ENCODE data around the gene INSC. TPM values are rescaled to one million over a fixed set of nuclear protein-coding genes. Genes with fewer than 3 reads are reported as not detected.

Gene INSC
- polyA plus RNA-seq, 3 donors, result not detected

- no peak overlapping the region for H3K4me3 Mint-ChIP-seq
- Histone ChIP-seq H3K36me3 (replicated peaks in 1 of 2; ENCODE audit: control insufficient read depth in 1 of 2, insufficient read depth in 2 of 2, low read length in 2 of 2) (no peaks in the 10 kb centered on the region), H2AFZ (ENCODE audit: insufficient read depth, low read depth, low read length, poor library complexity, severe bottlenecking) (no peak overlapping the region), H3K9me3 (replicated peaks in 1 of 2; ENCODE audit: control insufficient read depth in 1 of 2, insufficient read depth in 1 of 2, low read length in 2 of 2) (no peaks in the 10 kb centered on the region), H4K20me1 (ENCODE audit: insufficient read depth, low read length) (no peaks in the 10 kb centered on the region), H3K4me1 (ENCODE audit: control insufficient read depth in 1 of 2, insufficient read depth in 2 of 2, low read length in 2 of 2) (peaks cover 13 to 19% of the 10 kb centered on the region in 2 donors), H3K9ac (ENCODE audit: insufficient read depth, low read length, poor library complexity, severe bottlenecking) (no peak overlapping the region), H3K27me3 (ENCODE audit: control insufficient read depth in 2 of 2, insufficient read depth in 2 of 2, low read length in 2 of 2) (peaks cover 0 to 2% of the 10 kb centered on the region in 2 donors), H3K4me3 (replicated peaks in 1 of 3; ENCODE audit: low read depth in 2 of 3, low read length in 3 of 3) (no peak overlapping the region), H3K79me2 (ENCODE audit: insufficient read depth, low read length) (no peaks in the 10 kb centered on the region), H3K27ac (ENCODE audit: low read depth in 1 of 2, low read length in 2 of 2) (no peak overlapping the region), H3K4me2 (replicated peaks; ENCODE audit: extremely low read depth, low read length, poor library complexity, severe bottlenecking) (no peak overlapping the region)
- intact Hi-C loops (cut with micrococcal nuclease), result no loop called here
- H3K27ac Mint-ChIP-seq, result no peak overlapping the region
- no peaks in the 10 kb centered on the region for H3K36me3 Mint-ChIP-seq
- WGBS (ENCODE audit: insufficient coverage), result 100% methylated on average over 1 of the region's 1 CpG
- TF ChIP-seq CTCF (IDR thresholded peaks at IDR 0.05), result no peak
- peaks cover 28% of the 10 kb centered on the region for H3K4me1 Mint-ChIP-seq
- peaks cover 0 to 3% (median 0%) of the 10 kb centered on the region in 3 donors for H3K27me3 Mint-ChIP-seq (ENCODE audit: low read depth in 3 of 3)
- DNase-seq, result no peak
- peaks cover 0 to 7% (median 3%) of the 10 kb centered on the region in 7 donors for H3K9me3 Mint-ChIP-seq
These were observed 108.6 kb downstream of the INSC start for GRCh38 chr11:15223318-15223717.

- intact Hi-C loops (cut with micrococcal nuclease), result no loop called here
- no peak overlapping the region for H3K9ac ChIP-seq (ENCODE audit: insufficient read depth, low read length, poor library complexity, severe bottlenecking)
- H3K27me3 Mint-ChIP-seq (ENCODE audit: low read depth in 3 of 3), result peaks cover 0 to 3% (median 0%) of the 10 kb centered on the region in 3 donors
- no peaks in the 10 kb centered on the region for H3K79me2 ChIP-seq (ENCODE audit: insufficient read depth, low read length)
- no peaks in the 10 kb centered on the region for H4K20me1 ChIP-seq (ENCODE audit: insufficient read depth, low read length)
- no peak overlapping the region for H3K27ac ChIP-seq (ENCODE audit: low read depth in 1 of 2, low read length in 2 of 2)
- H3K9me3 ChIP-seq (replicated peaks in 1 of 2; ENCODE audit: control insufficient read depth in 1 of 2, insufficient read depth in 1 of 2, low read length in 2 of 2), result no peaks in the 10 kb centered on the region
- peaks cover 21% of the 10 kb centered on the region for H3K4me1 Mint-ChIP-seq
- H3K36me3 ChIP-seq (replicated peaks in 1 of 2; ENCODE audit: control insufficient read depth in 1 of 2, insufficient read depth in 2 of 2, low read length in 2 of 2), result no peaks in the 10 kb centered on the region
- H3K4me3 ChIP-seq (replicated peaks in 1 of 3; ENCODE audit: low read depth in 2 of 3, low read length in 3 of 3), result no peak overlapping the region
- WGBS (ENCODE audit: insufficient coverage), result no CpG with 5 or more reads among the region's 3 CpGs
- no peak for DNase-seq
- H3K4me3 Mint-ChIP-seq, result no peak overlapping the region
- peaks cover 0 to 2% of the 10 kb centered on the region in 2 donors for H3K27me3 ChIP-seq (ENCODE audit: control insufficient read depth in 2 of 2, insufficient read depth in 2 of 2, low read length in 2 of 2)
- H3K9me3 Mint-ChIP-seq, result peaks cover 0 to 7% (median 1%) of the 10 kb centered on the region in 7 donors
- H3K27ac Mint-ChIP-seq, result no peak overlapping the region
- no peaks in the 10 kb centered on the region for H3K36me3 Mint-ChIP-seq
- no peak overlapping the region for H2AFZ ChIP-seq (ENCODE audit: insufficient read depth, low read depth, low read length, poor library complexity, severe bottlenecking)
- peaks cover 13 to 16% of the 10 kb centered on the region in 2 donors for H3K4me1 ChIP-seq (ENCODE audit: control insufficient read depth in 1 of 2, insufficient read depth in 2 of 2, low read length in 2 of 2)
- H3K4me2 ChIP-seq (replicated peaks; ENCODE audit: extremely low read depth, low read length, poor library complexity, severe bottlenecking), result no peak overlapping the region
- TF ChIP-seq CTCF (IDR thresholded peaks at IDR 0.05), result no peak
These were observed 109.7 kb downstream of the INSC start for GRCh38 chr11:15224466-15224865.

Measured in CD14-positive monocyte (primary cell).